Measurements from ENCODE around the gene ARHGEF19. TPM values are rescaled to one million over a fixed set of nuclear protein-coding genes. Genes with fewer than 3 reads are reported as not detected.

The ARHGEF19 gene
- total and polyA plus RNA-seq, 9 of the 15 experiments (the other 6 are each of a cell fraction or from before 2014, with no cell fraction given), result 0.73 to 21.0 (median 5.2) TPM

DNA sequence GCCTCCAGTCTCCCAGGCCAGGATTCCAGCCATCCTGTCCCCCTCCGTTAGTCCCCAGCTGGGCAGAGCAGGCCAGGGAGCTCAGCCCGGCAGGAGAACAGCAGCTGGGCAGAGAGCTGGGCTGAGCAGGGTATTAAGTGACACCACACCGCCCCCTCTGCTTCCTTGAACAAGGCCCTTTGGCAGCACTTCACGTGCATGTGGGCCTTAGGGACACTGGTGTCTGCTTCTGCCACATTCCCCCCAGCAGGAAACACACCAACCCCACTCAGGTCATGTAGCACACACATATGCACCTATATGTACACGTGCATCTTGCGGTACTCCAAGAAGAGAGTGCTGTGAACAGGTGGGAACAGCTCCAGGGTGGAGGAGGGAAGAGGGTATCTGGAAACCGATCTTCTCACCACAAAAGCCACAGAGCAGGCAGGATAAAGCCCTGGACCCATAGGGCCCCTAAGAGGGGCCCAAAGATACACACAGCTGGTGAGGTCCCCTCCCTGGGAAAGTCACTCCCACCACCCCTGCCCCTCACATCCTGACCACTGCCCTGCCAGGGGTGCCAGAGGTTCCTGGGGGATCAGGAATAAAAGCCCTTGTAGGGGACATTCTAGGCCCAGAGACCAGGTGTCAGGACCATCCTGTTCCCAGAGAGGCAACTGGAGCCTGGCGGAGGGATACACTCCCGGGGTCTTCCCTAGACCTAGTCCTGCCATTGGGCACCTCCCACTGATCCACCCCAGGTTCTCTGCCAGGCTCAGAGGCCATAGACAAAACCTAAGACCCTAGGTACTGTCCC, 61.1 kb downstream of the ARHGEF19 start (continued):
- TF ChIP-seq, protein P1, sequence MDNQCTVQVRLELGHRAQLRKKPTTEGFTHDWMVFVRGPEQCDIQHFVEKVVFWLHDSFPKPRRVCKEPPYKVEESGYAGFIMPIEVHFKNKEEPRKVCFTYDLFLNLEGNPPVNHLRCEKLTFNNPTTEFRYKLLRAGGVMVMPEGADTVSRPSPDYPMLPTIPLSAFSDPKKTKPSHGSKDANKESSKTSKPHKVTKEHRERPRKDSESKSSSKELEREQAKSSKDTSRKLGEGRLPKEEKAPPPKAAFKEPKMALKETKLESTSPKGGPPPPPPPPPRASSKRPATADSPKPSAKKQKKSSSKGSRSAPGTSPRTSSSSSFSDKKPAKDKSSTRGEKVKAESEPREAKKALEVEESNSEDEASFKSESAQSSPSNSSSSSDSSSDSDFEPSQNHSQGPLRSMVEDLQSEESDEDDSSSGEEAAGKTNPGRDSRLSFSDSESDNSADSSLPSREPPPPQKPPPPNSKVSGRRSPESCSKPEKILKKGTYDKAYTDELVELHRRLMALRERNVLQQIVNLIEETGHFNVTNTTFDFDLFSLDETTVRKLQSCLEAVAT (IDR thresholded peaks at IDR 0.05), result peak in 1 of 2 experiments; percentile 99; a peak in 2 of 4 replicates
- TF ChIP-seq ZZZ3 (IDR thresholded peaks at IDR 0.05) (no peak), XRCC5 (IDR thresholded peaks at IDR 0.05; ENCODE audit: low read depth, low read length) (0 out of 2 replicates have a peak, but pooled peaks have one; percentile 45), ZNF384 (IDR thresholded peaks at IDR 0.05; ENCODE audit: low read depth, low read length) (no peak), JUN (IDR thresholded peaks at IDR 0.05; ENCODE audit: borderline replicate concordance, low read depth, low read length) (peak; percentile 30; the same call in 1 of the 2 replicates), JUN (CRISPR knock-in tag; IDR thresholded peaks at IDR 0.05; ENCODE audit: borderline replicate concordance) (no peak), SAP30 (IDR thresholded peaks at IDR 0.05; ENCODE audit: borderline replicate concordance, insufficient read depth, low read depth, low read length, poor library complexity, severe bottlenecking) (no peak), ZNF77 (CRISPR knock-in tag; IDR thresholded peaks at IDR 0.05) (no peak), KDM1A (IDR thresholded peaks at IDR 0.05) (peak; percentile 90 to 93), TRIM28 (IDR thresholded peaks at IDR 0.05) (no peak), XRCC4 (IDR thresholded peaks at IDR 0.05; ENCODE audit: extremely low read depth, insufficient read depth, insufficient read length) (no peak), U2AF2 (optimal IDR thresholded peaks at IDR 0.05; ENCODE audit: low read depth, low read length) (no peak), HLTF (IDR thresholded peaks at IDR 0.05) (no peak), POLR2G (IDR thresholded peaks at IDR 0.05; ENCODE audit: low read depth, low read length) (no peak), ZNF134 (CRISPR knock-in tag; conservative IDR thresholded peaks at IDR 0.05) (no peak), SMARCE1 (IDR thresholded peaks at IDR 0.05) (peak; percentile 86; the same call in 1 of the 2 replicates)
- TF ChIP-seq, protein P2, sequence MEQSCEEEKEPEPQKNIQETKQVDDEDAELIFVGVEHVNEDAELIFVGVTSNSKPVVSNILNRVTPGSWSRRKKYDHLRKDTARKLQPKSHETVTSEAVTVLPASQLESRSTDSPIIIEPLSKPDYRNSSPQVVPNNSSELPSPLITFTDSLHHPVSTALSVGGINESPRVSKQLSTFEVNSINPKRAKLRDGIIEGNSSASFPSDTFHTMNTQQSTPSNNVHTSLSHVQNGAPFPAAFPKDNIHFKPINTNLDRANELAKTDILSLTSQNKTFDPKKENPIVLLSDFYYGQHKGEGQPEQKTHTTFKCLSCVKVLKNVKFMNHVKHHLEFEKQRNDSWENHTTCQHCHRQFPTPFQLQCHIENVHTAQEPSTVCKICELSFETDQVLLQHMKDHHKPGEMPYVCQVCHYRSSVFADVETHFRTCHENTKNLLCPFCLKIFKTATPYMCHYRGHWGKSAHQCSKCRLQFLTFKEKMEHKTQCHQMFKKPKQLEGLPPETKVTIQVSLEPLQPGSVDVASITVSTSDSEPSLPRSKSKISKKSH (CRISPR knock-in tag; IDR thresholded peaks at IDR 0.05), result no peak
- TF ChIP-seq, protein P3, sequence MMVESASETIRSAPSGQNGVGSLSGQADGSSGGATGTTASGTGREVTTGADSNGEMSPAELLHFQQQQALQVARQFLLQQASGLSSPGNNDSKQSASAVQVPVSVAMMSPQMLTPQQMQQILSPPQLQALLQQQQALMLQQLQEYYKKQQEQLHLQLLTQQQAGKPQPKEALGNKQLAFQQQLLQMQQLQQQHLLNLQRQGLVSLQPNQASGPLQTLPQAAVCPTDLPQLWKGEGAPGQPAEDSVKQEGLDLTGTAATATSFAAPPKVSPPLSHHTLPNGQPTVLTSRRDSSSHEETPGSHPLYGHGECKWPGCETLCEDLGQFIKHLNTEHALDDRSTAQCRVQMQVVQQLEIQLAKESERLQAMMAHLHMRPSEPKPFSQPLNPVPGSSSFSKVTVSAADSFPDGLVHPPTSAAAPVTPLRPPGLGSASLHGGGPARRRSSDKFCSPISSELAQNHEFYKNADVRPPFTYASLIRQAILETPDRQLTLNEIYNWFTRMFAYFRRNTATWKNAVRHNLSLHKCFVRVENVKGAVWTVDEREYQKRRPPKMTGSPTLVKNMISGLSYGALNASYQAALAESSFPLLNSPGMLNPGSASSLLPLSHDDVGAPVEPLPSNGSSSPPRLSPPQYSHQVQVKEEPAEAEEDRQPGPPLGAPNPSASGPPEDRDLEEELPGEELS (CRISPR knock-in tag; IDR thresholded peaks at IDR 0.05; ENCODE audit: borderline replicate concordance), result no peak
- TF ChIP-seq, protein P4, sequence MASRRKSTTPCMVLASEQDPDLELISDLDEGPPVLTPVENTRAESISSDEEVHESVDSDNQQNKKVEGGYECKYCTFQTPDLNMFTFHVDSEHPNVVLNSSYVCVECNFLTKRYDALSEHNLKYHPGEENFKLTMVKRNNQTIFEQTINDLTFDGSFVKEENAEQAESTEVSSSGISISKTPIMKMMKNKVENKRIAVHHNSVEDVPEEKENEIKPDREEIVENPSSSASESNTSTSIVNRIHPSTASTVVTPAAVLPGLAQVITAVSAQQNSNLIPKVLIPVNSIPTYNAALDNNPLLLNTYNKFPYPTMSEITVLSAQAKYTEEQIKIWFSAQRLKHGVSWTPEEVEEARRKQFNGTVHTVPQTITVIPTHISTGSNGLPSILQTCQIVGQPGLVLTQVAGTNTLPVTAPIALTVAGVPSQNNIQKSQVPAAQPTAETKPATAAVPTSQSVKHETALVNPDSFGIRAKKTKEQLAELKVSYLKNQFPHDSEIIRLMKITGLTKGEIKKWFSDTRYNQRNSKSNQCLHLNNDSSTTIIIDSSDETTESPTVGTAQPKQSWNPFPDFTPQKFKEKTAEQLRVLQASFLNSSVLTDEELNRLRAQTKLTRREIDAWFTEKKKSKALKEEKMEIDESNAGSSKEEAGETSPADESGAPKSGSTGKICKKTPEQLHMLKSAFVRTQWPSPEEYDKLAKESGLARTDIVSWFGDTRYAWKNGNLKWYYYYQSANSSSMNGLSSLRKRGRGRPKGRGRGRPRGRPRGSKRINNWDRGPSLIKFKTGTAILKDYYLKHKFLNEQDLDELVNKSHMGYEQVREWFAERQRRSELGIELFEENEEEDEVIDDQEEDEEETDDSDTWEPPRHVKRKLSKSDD (conservative IDR thresholded peaks at IDR 0.05; ENCODE audit: low read length), result no peak
- TF ChIP-seq, protein P5, sequence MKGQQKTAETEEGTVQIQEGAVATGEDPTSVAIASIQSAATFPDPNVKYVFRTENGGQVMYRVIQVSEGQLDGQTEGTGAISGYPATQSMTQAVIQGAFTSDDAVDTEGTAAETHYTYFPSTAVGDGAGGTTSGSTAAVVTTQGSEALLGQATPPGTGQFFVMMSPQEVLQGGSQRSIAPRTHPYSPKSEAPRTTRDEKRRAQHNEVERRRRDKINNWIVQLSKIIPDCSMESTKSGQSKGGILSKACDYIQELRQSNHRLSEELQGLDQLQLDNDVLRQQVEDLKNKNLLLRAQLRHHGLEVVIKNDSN (CRISPR knock-in tag; IDR thresholded peaks at IDR 0.05), result no peak

Measured in K562 (cell line).